IPS-NIHi11 (cell line): ENCODE data around the gene APPBP2.
"Not testable (repeated sequence)": the region's sequence is repeated elsewhere in the genome, so short reads cannot be mapped to it uniquely, and the experiment has no call there.

Source experiments
- DNase-seq: peaks from one replicate; pipeline ENCODE4 v3.0.0; 2012; ENCODE audit warnings: mixed read lengths, low spot score

APPBP2 gene

DNA sequence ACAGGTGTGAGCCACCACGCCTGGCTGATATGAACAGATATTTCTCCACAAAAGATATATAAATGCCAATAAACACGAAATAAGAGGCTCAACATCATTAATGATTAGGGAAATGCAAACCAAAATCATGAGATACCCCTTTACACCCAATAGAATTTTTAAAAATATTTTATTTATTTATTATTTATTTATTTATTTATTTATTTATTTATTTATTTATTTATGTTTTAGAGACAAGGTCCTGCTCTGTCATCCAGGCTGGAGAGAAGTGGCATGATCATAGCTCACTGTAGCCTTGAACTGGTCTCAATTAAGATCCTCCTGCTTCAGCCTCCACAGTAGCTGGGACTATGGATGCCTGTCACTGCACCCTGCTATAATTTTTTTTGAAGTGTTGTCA, 30.8 kb downstream of the APPBP2 start:
- DNase-seq = no peak

DNA sequence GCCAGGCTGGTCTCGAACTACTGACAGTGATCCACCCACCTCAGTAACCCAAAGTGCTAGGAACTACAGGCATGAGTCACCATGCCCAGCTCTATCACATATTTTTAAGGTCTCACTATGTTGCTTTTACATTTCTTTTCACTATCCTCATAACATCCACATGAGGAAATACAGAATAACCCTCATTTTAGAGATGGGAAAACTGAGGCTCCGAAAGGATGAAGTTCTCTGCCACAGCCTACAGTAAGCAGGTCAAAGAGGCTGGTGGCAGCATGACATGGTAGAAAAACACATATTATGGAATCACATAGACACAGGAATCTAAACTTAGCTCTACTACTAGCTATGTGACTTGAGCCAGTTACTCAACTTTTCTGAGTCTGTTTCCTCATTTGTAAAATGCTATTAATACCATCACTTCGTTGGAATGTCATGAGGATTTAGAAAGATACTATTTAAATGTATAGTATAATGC, 32.2 kb downstream of the APPBP2 start:
- no peak for DNase-seq

DNA sequence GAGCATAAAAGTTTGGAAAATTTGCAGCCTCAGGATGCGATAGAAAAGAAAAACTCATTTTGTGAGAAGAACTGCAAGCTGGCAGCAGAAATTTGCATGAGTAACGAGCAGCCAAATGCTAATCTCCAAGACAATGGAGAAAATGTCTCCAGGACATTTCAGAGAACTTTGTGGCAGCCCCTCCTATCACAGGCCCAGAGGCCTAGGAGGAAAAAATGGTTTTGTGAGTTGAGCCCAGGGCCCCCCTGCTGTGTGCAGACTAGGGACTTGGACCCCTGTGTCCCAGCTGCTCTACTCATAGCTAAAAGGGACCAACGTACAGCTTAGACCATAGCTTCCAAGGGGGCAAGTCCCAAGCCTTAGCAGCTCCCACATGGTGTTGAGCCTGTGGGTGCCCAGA, 34.3 kb downstream of the APPBP2 start:
- DNase-seq = no peak

DNA sequence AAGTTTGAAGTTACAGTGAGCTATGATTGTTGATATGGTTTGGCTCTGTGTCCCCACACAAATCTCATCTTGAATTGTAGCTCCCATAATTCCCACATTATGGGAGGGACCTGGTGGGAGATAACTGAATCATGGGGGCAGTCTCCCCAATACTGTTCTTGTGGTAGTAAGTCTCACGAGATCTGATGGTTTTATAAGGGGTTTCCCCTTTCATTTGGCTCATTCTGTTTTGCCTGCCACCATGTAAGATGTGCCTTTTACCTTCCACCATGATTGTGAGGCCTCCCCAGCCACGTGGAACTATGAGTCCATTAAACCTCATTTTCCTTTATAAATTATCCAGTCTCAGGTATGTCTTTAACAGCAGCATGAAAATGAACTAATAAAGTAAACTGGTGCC, 35.4 kb downstream of the APPBP2 start:
- not testable (repeated sequence) for DNase-seq

DNA sequence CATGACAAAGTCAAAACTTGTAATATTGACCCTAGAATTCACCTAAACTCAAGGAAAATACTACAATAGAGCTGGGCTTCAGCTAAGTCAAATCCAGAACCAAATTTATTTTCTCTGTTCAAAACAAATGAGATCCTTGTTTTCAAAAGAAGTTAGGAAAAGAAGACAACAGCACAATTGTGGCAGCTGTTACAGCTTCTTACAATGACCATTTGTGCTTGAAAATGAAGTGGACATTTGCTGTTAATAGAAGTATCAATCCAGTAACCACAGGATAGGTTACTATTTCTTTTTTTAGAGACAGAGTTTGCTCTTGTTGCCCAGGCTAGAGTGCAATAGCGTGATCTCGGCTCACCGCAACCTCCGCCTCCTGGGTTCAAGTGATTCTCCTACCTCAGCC, 44.4 kb downstream of the APPBP2 start:
- no peak for DNase-seq

DNA sequence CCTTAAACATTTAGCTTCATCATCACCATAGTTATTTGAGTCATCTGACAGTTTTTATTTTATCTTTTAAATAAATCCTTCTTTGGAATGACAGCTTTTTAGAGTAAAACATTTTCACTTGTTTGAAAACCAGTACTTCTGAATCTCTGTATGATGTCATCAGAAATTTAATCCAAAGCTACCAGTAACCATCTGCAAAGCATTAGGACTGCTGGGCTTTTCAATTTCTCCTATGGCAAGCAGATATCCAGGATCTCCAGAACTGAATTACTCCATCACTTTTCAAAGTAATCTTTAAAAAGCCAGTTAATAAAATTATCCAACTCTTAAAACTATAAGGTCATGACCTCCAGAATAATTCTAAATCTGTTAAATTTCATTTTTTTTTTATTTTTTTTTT, 52.3 kb downstream of the APPBP2 start:
- no peak for DNase-seq

DNA sequence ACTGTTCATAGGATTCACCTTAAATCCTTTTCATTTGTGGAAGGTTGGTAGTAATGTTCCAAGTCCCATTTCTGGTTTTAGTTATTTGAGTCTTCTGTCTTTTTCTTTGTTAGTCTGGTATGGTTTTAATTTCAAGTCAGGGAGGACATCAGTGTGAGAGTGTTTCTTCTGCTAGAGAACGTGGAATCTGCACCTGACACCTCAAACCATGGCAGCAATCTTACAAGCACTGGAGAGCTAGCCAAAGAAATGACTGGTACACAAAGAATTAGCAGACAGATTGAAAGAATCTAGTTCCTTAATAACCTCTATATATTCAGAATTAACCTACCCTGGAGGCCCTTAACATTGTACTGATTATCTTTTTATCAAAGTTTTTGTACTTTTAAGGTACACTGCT, 53.6 kb downstream of the APPBP2 start:
- DNase-seq = no peak

DNA sequence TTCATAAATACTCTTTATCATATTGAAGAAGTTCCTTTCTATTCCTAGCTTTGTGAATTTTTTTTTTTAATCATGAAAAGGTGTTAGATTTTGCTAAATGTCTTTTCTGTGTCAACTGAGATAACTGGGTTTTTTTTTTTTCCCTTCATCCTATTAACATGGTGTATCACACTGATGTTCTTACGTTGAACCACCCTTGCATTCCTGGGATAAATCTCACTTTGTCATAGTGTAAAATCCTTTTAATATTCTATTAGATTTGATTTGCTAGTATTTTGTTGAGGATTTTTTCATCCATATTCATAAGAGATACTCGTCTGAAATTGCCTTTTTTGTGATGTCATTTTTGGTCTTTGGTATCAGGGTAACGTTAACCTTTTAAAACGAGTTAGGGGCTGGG, 54.6 kb downstream of the APPBP2 start:
- no peak for DNase-seq

DNA sequence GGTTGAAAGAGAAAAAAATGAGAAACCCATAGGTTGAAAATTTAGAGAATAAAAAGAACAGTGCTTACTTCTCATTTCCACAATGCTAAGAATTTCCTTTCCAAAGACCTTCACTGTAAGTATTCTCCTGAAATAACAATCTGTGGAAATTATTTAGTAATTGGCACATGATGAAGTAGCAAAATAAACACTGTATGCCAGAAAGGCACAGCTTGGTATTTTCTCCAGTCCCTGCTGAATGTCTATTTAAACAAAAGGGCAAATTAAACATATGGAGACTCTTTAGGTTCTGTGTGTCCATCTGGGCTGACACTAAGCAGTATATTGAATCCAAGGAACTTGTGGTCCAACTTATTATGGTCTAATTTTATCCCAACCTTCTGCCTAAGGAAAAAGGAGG, 57.7 kb downstream of the APPBP2 start:
- no peak for DNase-seq

DNA sequence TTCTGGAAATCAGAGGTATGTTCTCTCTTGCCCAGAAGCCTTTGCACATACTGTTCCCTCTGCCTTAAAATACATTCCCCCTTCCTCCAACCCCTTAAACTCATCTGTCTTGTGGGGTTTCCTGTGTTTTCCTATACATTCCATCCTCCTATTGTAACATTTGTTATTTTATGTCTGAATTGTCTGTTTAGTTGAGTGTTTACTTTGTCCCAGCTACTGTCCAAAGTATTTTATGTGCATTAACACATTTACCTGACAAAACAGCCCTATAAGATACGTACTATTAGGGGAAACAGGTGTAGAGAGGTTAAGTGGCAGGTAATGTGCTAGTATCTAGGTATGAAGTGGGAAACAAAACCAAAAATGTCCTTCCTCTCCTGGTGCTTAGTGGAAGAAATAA, 61.7 kb downstream of the APPBP2 start:
- DNase-seq = no peak

DNA sequence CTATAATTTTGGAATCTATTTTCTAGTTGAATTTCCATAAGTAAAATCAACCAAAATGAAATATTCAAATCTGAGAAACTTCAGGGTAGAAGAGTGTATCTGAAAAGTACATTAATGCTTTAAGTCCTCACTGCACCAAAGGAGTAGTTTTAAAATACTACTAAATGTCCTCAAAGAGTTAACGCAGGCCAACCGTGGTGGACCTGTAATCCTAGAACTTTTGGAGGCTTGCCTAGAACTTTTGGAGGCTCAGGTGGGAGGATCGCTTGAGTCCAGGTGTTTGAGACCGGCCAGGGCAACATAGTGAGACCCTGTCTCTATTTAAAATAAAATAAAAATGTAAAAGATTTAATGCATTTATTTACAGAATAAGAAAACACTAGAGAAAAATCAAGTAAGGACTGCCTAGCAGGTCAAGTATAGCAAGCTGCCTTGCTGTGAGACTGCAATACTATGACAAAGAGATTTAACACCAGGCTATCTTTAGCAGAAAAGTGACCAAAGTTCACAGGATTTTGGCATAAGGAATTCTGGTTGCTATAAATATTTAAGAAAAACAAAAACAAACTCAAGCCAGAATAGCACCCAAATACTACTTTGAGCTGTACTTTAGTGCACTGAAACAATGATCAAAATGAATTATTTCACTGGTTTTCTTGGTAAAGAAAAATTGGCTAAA, 62.7 kb downstream of the APPBP2 start:
- DNase-seq = no peak

DNA sequence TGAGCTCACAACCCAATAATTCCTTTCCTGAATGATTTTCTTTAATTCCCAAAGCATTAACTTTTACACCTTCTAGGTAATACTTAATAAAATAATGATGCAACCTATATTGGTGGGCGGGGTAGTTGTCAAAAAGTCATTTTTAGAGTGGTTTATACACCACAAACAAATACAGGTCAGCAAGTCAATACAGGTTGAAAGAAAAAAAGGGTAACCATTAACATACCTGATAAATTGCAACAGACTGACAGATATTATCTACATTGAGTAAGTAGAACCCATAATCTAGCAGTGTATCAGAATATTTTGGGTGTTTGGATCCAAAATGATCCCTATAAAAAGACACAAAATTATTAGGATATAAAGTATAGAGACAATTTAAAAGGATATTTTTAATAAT, 64.5 kb downstream of the APPBP2 start:
- no peak for DNase-seq

DNA sequence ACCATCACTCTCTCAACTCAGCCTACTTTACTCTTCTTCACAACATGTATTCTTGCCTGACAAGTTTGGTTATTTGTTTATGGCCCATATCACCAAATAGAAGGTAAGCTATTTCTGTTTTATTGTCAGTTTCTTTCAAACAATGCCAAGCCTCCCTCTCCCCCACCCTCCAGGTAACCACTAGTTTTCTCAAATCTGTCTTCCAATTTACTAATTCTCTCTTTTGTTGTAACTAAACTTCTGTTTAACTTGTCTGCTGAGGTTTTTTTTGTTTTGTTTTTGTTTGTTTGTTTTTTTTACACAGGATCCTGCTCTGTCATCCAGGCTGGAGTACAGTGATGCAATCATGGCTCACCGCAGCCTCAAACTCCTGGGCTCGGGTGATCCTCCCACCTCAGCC, 68.9 kb downstream of the APPBP2 start:
- DNase-seq = no peak

DNA sequence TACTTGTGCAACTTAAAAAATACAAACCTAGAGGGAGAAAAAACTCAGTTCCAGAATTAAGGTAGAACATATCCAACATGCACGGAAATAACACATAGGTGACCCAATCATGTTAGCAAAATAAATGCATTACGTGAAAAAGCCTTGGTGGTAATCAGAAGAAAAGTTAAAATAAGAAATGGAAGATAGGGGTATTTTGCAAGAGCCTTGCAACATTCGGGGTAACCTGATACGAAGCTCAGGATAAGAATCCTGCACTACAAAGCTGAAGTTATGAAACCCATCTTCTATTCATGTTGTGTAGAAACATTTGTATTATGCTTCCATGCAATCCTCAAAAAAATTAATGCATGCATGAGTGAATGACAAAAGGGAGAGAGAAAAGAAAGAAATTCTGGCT, 70.7 kb downstream of the APPBP2 start:
- DNase-seq = no peak

DNA sequence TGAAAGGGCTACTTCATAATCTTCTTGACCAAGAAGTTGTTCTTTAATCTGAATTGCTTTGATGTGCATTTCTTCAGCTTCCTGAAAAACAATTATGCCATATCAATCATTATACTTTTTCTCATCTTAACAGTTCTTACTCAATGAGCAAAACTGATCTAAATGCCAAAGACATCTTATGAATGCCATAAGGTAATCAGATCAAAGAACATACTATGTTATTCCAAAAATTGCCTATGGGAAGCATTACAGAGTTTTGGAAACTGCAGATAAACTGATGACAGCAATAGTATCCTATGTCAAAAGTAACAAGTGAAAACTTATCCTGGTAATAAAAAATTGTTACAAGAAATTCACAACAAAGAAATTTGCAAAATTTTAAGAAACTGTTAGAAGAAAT, 74.1 kb downstream of the APPBP2 start:
- DNase-seq = no peak

DNA sequence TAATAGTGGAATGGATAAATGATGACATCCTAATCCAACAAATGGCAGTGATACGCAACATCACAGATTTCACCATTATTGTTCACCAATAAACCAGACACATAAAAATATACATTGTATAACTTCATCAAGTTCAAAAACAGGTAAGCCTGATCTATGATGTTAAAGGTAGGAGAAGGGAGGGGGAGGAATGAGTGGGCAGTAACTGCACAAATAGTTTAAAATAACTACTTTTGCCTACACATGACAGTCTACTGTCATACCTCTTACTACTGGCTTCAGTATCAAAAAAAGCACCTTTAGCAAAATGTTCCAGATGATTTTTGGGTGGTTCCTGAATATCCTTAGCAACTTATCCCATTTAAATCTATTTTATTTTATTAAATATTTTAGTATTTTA, 75.0 kb downstream of the APPBP2 start:
- DNase-seq = no peak

DNA sequence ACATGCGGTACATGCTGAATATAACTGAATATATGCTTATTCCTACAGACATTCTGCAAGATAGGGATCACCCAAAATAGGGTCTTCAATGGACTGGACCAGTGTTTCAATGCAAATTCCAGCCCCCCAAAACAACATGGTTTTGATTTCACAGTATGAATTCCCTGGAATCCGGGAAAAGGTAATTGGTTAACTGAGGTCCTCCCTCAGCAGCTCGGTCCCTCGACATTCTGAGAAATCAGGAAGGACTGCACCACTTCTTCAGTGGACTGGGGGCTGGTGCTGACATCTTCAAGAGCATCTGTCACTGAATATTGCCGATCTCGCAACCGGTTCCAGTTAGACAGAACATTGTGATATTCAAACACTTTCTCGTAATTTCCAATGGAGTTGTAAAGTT, 78.7 kb downstream of the APPBP2 start:
- DNase-seq = no peak

DNA sequence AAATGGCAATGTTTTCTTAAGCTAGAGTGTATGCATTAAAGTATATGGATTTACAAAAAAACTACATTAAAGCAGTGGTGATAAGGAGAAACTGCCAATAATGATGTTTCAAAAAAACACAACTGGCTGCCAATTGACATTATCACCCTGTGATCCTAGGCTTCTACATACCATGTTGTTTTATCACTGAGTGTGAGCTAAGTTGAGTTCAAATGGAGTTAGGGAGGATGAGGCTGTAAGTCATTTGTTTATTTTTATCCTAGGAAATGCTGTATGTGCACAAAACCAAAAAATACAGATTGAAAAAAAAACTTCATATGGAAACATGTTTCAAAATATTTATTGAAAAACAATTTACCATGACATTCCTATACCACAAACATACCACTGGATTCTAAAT, 80.9 kb downstream of the APPBP2 start:
- no peak for DNase-seq

DNA sequence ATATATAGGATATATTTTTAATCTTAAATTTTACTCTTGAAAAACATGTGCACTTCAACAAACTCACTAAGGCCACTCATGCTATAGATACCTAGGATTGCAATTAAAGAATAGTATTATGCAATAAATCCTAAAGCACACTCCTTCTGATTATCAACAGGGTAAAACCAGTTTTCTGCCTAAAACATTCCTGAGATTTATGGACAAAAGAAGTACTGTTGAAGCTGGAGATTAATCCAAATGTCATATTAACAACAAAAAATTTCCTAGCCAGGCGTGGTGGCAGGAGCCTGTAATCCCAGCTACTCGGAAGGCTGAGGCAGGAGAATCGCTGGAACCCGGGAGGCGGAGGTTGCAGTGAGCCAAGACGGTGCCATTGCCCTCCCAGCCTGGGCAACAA, 82.3 kb downstream of the APPBP2 start:
- DNase-seq = no peak

DNA sequence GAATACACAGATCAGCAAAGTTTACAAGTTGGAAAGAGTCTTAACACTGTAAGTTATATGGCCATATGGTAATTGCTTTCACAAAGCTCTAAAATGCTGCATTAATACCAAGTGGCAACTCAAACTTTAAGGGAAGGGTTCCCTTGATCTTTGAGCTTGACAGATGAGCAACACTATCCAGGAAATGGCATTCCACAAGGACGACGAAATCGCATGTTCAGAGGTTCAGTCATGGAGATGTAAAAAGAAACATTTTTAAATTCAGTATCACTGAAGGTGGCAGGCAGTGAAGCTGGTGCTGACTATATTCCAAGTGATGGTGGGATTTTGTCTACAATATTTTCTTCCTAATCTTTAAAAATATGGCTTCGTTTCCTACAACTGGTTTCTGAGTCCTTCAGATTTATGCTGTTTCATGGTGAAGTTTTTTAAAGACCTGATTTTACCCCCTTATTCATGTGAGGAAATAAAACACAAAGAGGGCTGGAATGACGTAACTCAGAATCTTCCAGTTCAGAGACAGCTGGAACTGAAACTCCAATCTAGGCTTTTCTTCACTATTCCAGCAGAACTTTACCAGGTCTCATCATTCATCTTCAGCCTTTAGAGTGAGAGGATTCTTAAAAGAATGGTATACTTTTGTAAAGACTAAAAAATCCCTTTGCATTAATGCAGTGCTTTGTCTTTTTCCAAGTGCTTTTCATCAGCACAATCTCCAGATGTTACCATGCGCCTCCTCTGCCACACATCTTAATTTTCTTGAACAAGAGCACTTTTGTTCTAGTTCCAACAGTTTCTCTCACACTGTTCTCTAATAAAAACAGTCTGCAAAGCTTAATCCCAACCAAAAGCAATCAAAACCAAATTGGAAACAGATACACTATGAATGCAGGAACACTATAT, 83.5 kb downstream of the APPBP2 start:
- no peak for DNase-seq

DNA sequence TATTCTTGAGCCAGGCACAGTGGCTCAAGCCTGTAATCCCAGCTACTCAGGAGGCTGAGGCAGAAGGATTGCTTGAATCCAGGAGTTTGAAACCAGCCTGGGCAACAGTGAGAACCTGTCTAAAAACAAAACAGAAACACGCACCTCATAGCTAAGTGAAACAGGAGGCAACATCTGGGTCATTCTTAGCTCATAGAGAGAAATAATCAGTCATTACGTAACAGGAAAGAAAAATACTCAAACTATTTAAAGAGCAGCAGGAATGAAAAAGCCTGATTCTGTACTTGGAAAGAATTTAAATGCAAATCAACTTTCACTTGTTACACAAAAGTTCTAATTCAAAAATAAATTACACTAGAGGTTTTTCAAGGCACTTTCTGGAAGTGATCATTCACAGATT, 86.5 kb downstream of the APPBP2 start:
- DNase-seq = no peak

DNA sequence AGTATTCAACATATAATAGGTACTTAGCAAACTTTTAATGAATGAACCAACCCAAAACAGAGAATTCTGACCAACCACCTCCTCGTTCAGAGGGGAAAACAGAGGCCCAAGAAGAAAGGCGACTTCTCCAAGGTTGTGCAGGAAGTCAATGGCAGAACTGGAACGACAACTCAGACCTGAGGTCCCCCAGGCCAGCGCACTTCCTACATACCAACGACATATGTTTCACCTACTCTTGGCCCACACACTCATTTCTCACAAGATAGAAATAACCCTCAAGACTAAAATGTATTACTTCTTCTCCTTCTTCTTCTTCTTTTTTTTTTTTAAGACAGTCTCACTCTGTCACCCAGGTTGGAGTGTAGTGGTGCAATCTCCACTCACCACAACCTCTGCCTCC, 89.4 kb downstream of the APPBP2 start:
- no peak for DNase-seq
